ENCODE measurements around the gene PRDM16.
"Not testable (repeated sequence)": the region's sequence is repeated elsewhere in the genome, so short reads cannot be mapped to it uniquely, and the experiment has no call there.

Gene PRDM16

GRCh38 chr1:3163356-3163755 lies 94.4 kb downstream of the PRDM16 start:
- H3K4me3 ChIP-seq, result no peak overlapping the region
- H3K9me3 ChIP-seq, result no peaks in the 10 kb centered on the region
- TF ChIP-seq Cebpa-rat (IDR thresholded peaks at IDR 0.05), result no peak
- peaks cover 44% of the 10 kb centered on the region for H3K4me1 ChIP-seq
- no peaks in the 10 kb centered on the region for H4K20me1 ChIP-seq
- no peaks in the 10 kb centered on the region for H3K36me3 ChIP-seq
- peaks cover 43% of the 10 kb centered on the region for H3K27me3 ChIP-seq
- H3K9ac ChIP-seq, result no peak overlapping the region
- H3K27ac ChIP-seq, result no peak overlapping the region
- no peak overlapping the region for H3K4me2 ChIP-seq

- Histone ChIP-seq H4K20me1 (no peaks in the 10 kb centered on the region), H3K27ac (no peak overlapping the region), H3K36me3 (no peaks in the 10 kb centered on the region), H3K4me2 (no peak overlapping the region; the same call in 1 of the 2 replicates), H3K9me3 (no peaks in the 10 kb centered on the region), H3K4me1 (peaks cover 47% of the 10 kb centered on the region), H3K4me3 (no peak overlapping the region), H3K9ac (no peak overlapping the region), H3K27me3 (peaks cover 30% of the 10 kb centered on the region)
- TF ChIP-seq Cebpa-rat (IDR thresholded peaks at IDR 0.05), result no peak
Observed at GRCh38 chr1:3164671-3165070, 95.7 kb downstream of the PRDM16 start.

GRCh38 chr1:3165189-3165588 lies 96.2 kb downstream of the PRDM16 start:
- H3K4me1 ChIP-seq, result peaks cover 47% of the 10 kb centered on the region
- not testable (repeated sequence) for H3K4me3 ChIP-seq, H3K27ac ChIP-seq, H3K4me2 ChIP-seq, H4K20me1 ChIP-seq, H3K36me3 ChIP-seq, H3K9me3 ChIP-seq, H3K9ac ChIP-seq
- H3K27me3 ChIP-seq, result peaks cover 25% of the 10 kb centered on the region

- H3K27me3 ChIP-seq, result peaks cover 13% of the 10 kb centered on the region
- TF ChIP-seq Cebpa-rat (IDR thresholded peaks at IDR 0.05), result no peak
Observed at GRCh38 chr1:3166206-3166918, 97.4 kb downstream of the PRDM16 start.

GRCh38 chr1:3167255-3167654 lies 98.3 kb downstream of the PRDM16 start:
- Histone ChIP-seq H3K9ac (no peak overlapping the region), H3K4me1 (peaks cover 50% of the 10 kb centered on the region), H3K4me2 (no peak overlapping the region), H3K9me3 (no peaks in the 10 kb centered on the region), H3K36me3 (no peaks in the 10 kb centered on the region), H3K27ac (no peak overlapping the region), H3K4me3 (no peak overlapping the region), H4K20me1 (no peaks in the 10 kb centered on the region), H3K27me3 (peaks cover 4% of the 10 kb centered on the region)
- TF ChIP-seq Cebpa-rat (IDR thresholded peaks at IDR 0.05), result no peak

More at GRCh38 chr1:3166206-3166918, 97.4 kb downstream of the PRDM16 start:
- H3K36me3 ChIP-seq, result no peaks in the 10 kb centered on the region
- H3K27ac ChIP-seq, result no peak overlapping the region
- no peaks in the 10 kb centered on the region for H3K9me3 ChIP-seq
- H3K9ac ChIP-seq, result no peak overlapping the region
- H3K4me1 ChIP-seq, result peaks cover 47% of the 10 kb centered on the region
- no peaks in the 10 kb centered on the region for H4K20me1 ChIP-seq
- H3K4me3 ChIP-seq, result no peak overlapping the region
- no peak overlapping the region for H3K4me2 ChIP-seq

- H3K27ac ChIP-seq, result peak overlapping the region; percentile 97
- no peak for TF ChIP-seq Cebpa-rat (IDR thresholded peaks at IDR 0.05)
- peak overlapping the region; percentile 97 for H3K4me2 ChIP-seq
- peak overlapping the region; percentile 87 for H3K9ac ChIP-seq
- H3K9me3 ChIP-seq, result no peaks in the 10 kb centered on the region
- peaks cover 64% of the 10 kb centered on the region for H3K4me1 ChIP-seq
- H3K36me3 ChIP-seq, result no peaks in the 10 kb centered on the region
- no peak overlapping the region for H3K4me3 ChIP-seq
- H4K20me1 ChIP-seq, result no peaks in the 10 kb centered on the region
- H3K27me3 ChIP-seq, result no peaks in the 10 kb centered on the region
Observed at GRCh38 chr1:3168678-3169077, 99.7 kb downstream of the PRDM16 start.

- Histone ChIP-seq H4K20me1 (no peaks in the 10 kb centered on the region), H3K27me3 (0 out of 2 replicates have a peak, but pooled peaks cover 4% of the 10 kb centered on the region), H3K27ac (peak overlapping the region; percentile 97), H3K9ac (peak overlapping the region; percentile 87), H3K4me3 (peak overlapping the region; percentile 60), H3K4me2 (peak overlapping the region; percentile 97), H3K36me3 (no peaks in the 10 kb centered on the region), H3K9me3 (no peaks in the 10 kb centered on the region), H3K4me1 (peaks cover 70% of the 10 kb centered on the region)
- no peak for TF ChIP-seq Cebpa-rat (IDR thresholded peaks at IDR 0.05)
Observed at GRCh38 chr1:3169665-3170356, 100.8 kb downstream of the PRDM16 start.

- peak overlapping the region; percentile 97 for H3K4me2 ChIP-seq
- no peaks in the 10 kb centered on the region for H3K9me3 ChIP-seq
- H3K9ac ChIP-seq, result peak overlapping the region; percentile 87
- H3K4me3 ChIP-seq, result peak overlapping the region; percentile 60
- TF ChIP-seq Cebpa-rat (IDR thresholded peaks at IDR 0.05), result no peak
- peak overlapping the region; percentile 97 for H3K27ac ChIP-seq
- no peaks in the 10 kb centered on the region for H3K36me3 ChIP-seq
- 0 out of 2 replicates have a peak, but pooled peaks cover 8% of the 10 kb centered on the region for H3K27me3 ChIP-seq
- peaks cover 72% of the 10 kb centered on the region for H3K4me1 ChIP-seq
- no peaks in the 10 kb centered on the region for H4K20me1 ChIP-seq
Observed at GRCh38 chr1:3170561-3171453, 101.8 kb downstream of the PRDM16 start.

- H3K27ac ChIP-seq, result peak overlapping the region; percentile 97
- H3K27me3 ChIP-seq, result 0 out of 2 replicates have a peak, but pooled peaks cover 8% of the 10 kb centered on the region
- H3K4me1 ChIP-seq, result peaks cover 72% of the 10 kb centered on the region
- H3K9me3 ChIP-seq, result peaks cover 5% of the 10 kb centered on the region; the same call in 1 of the 2 replicates
- H3K4me2 ChIP-seq, result peak overlapping the region; percentile 97
- H3K36me3 ChIP-seq, result no peaks in the 10 kb centered on the region
- H4K20me1 ChIP-seq, result no peaks in the 10 kb centered on the region
- TF ChIP-seq Cebpa-rat (IDR thresholded peaks at IDR 0.05), result no peak
- peak overlapping the region; percentile 87 for H3K9ac ChIP-seq
- H3K4me3 ChIP-seq, result peak overlapping the region; percentile 60
Observed at GRCh38 chr1:3171761-3172160, 102.8 kb downstream of the PRDM16 start.

Data from BLaER1 (cell line).